PFSK-1 (cell line): ENCODE measurements around the gene HIRIP3.

ENCODE experiments used
- POLR2AphosphoS5 ChIP-seq: IDR thresholded peaks from 2 replicates; pipeline ENCODE4 v1.6.1; 2012; ENCODE audit warnings: low read depth, mild to moderate bottlenecking, control low read depth, low read length, moderate library complexity
- REST ChIP-seq, 2 experiments: IDR thresholded peaks; 2 replicates each; pipeline versions ENCODE4 v1.6.1 to v1.8.0; 2011 to 2012; ENCODE audit warnings: low read depth in 2 of 2, low read length in 2 of 2, control low read depth in 1 of 2, inconsistent platforms in 1 of 2, mild to moderate bottlenecking in 1 of 2, moderate library complexity in 1 of 2; ENCODE audit not compliant: insufficient read depth in 1 of 2
- TAF1 ChIP-seq: IDR thresholded peaks from 2 replicates; pipeline ENCODE4 v1.6.1; 2012; ENCODE audit warnings: low read length, control low read depth, borderline replicate concordance; ENCODE audit not compliant: insufficient read depth

- no peak for TF ChIP-seq TAF1
- TF ChIP-seq POLR2AphosphoS5 = no peak
- TF ChIP-seq REST (IDR thresholded peaks at IDR 0.05; ENCODE audit: insufficient read depth in 1 of 2, low read depth in 2 of 2, low read length in 2 of 2) = no peak
These were observed 15.7 kb upstream of the HIRIP3 start, which contains the start of gene DOC2A for GRCh38 chr16:30010844-30011713.
